Heart left ventricle (tissue), 13 donors: Measurements from ENCODE around the gene CUEDC2.

ENCODE experiments used
- POLR2A ChIP-seq, 2 donors: fragments of 450-650 bp; IDR thresholded peaks; one replicate each; pipeline ENCODE4 v1.6.1; 2017; ENCODE audit warnings: antibody characterized with exemption in 2 of 2, mild to moderate bottlenecking in 2 of 2, moderate library complexity in 2 of 2
- TF ChIP-seq, protein P1 (sequence below), 12 donors: fragments of 200-600 bp; sonication (generic) in 4 of 12; IDR thresholded peaks; one replicate each; pipeline versions ENCODE4 v1.5.0 to v1.8.0; 2018 to 2022; ENCODE audit warnings: antibody characterized with exemption in 12 of 12, mild to moderate bottlenecking in 5 of 12
- donor health status: ischemic (EF 13 %, LVEDD 7.1; RV severe dilation, severe dysfunction).
- donor health status: DM: no; HTN: yes; CAD: no.
- donor health status: DM: no; HTN: no; CAD: no.
- donor health status: ischemic (EF 25% LVEDD 6.9; RV normal size, moderate dysfunction).
- donor health status: ischemic (EF 25% LVEDD 5.7; RV mildly dilated, moderate dysfunction).
- donor health status: ischemic (EF 35%, LVEDD 5.7; RV mildly dilated, moderate dysfunction).
- donor health status: nonischemic (EF 11% LVEDD 7.7; RV severe dilation, severe dysfunction).
- donor health status: DM: yes; HTN: yes; CAD: no.
- donor health status: PGD.
- donor health status: ischemic (EF 29% LVEDD 5.4; RV normal size, mild dysfunction).
- donor health status: nonischemic (EF 23%, LVEDD 6.1; RV moderate dilation, normal function).

DNA sequence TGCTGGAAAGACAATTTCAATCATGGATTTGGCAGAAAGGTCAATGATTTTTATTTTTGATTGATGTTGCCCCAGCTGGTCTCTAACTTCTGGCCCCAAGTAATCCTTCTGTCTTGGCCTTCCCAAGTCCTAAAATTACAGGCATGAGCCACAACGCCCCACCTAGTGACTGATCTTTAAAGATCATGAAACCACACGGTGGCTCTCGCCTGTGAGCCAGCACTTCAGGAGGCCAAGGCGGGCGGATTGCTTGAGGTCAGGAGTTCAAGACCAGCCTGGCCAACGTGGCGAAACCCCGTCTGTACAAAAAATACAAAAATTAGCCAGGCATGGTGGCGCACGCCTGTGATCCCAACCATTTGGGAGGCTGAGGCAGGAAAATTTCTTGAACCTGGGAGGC lies 31.6 kb upstream of the CUEDC2 start:
- TF ChIP-seq, protein P1, sequence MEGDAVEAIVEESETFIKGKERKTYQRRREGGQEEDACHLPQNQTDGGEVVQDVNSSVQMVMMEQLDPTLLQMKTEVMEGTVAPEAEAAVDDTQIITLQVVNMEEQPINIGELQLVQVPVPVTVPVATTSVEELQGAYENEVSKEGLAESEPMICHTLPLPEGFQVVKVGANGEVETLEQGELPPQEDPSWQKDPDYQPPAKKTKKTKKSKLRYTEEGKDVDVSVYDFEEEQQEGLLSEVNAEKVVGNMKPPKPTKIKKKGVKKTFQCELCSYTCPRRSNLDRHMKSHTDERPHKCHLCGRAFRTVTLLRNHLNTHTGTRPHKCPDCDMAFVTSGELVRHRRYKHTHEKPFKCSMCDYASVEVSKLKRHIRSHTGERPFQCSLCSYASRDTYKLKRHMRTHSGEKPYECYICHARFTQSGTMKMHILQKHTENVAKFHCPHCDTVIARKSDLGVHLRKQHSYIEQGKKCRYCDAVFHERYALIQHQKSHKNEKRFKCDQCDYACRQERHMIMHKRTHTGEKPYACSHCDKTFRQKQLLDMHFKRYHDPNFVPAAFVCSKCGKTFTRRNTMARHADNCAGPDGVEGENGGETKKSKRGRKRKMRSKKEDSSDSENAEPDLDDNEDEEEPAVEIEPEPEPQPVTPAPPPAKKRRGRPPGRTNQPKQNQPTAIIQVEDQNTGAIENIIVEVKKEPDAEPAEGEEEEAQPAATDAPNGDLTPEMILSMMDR (IDR thresholded peaks at IDR 0.05), result no peak
- TF ChIP-seq POLR2A (IDR thresholded peaks at IDR 0.05), result no peak
